ENCODE results near the gene ADAMTS2.

ADAMTS2 gene

DNA sequence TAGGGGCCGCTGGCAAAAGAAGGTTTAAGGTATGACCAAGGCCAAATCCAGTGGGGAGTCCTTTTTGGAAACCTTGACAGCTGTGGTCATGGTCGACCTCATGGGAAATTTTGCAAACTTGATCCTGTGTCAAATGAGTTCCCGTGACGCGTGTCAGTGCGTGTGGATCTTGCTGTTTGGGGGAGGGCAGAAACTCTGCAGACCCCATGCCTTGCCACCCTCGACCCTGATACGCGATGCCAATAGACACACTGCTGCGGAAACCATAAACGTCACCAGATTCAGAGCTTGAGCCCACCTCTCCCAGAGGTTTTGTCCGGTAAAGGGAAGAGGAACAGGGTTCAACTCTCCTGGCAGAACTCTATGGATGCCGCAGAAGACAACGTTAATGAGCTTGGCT lies 104.7 kb downstream of the ADAMTS2 start:
- H3K27ac ChIP-seq, result no peak overlapping the region
- TF ChIP-seq, protein P1, sequence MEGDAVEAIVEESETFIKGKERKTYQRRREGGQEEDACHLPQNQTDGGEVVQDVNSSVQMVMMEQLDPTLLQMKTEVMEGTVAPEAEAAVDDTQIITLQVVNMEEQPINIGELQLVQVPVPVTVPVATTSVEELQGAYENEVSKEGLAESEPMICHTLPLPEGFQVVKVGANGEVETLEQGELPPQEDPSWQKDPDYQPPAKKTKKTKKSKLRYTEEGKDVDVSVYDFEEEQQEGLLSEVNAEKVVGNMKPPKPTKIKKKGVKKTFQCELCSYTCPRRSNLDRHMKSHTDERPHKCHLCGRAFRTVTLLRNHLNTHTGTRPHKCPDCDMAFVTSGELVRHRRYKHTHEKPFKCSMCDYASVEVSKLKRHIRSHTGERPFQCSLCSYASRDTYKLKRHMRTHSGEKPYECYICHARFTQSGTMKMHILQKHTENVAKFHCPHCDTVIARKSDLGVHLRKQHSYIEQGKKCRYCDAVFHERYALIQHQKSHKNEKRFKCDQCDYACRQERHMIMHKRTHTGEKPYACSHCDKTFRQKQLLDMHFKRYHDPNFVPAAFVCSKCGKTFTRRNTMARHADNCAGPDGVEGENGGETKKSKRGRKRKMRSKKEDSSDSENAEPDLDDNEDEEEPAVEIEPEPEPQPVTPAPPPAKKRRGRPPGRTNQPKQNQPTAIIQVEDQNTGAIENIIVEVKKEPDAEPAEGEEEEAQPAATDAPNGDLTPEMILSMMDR (conservative IDR thresholded peaks at IDR 0.05), result no peak
- no peak for TF ChIP-seq ZFX (IDR thresholded peaks at IDR 0.05)

DNA sequence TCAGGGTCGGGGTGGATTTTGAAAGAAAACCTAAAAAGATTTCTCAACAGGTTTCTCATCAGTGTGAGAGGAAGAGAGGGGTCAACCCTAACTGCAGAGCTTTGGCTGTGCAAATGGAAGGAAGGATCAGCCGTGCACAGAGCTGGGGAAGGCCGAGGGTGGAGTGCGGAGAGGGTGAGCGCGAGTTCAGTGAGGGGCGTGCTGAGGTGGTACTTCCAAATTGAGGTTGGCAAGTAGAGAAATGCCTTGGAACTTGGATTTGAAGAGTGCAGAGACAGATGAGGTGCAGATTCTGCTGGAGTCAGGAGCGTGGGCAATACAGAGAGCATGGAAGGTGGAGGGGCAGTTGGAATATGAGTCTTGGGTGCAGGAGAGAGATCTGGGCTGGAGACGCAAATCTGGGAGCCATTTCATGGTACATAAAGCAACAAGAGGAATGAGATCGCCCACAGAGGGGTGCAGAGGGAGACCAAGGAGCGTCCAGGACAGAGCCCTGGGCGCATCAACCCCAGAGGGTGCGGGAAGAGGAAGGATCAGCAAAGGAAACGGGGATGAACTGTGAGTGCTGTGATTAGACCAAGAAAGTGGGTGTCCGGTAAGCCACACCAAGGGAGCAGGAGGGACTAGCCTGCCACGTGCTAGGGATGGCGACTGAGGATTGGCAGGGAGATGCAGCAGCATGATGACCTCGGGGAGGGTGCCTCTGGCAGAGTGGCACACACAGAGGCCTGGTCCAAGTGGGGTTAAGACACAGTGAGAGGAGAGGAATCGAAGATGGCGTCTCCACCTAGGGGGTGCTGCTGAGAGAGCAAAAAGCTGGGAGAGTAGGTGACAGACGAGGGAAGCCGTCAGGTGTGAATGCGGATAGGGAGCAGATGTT lies 105.8 kb downstream of the ADAMTS2 start:
- TF ChIP-seq ZFX (IDR thresholded peaks at IDR 0.05), result no peak

DNA sequence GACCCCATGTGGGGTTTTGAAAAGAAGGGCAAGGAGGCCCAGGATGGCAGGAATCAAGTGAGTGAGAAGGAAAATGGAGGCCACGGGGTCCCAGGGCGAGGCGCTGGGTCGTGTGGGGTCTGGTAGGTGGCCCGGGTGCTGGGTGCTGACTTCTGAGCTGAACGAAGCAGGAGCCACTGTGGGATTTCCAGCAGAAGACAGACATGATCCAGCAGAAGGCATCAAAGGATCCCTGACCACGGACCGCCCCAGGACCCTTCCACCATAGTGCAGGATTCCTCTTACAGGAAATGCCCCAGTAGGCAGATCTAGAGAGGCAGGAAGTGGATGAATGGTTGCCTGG lies 106.7 kb downstream of the ADAMTS2 start:
- H3K27ac ChIP-seq, result no peak overlapping the region
- no peak for TF ChIP-seq ZFX (IDR thresholded peaks at IDR 0.05)
- TF ChIP-seq, protein P1 (conservative IDR thresholded peaks at IDR 0.05), result no peak

More for the DNA sequence above, 105.8 kb downstream of the ADAMTS2 start:
- no peak overlapping the region for H3K27ac ChIP-seq

DNA sequence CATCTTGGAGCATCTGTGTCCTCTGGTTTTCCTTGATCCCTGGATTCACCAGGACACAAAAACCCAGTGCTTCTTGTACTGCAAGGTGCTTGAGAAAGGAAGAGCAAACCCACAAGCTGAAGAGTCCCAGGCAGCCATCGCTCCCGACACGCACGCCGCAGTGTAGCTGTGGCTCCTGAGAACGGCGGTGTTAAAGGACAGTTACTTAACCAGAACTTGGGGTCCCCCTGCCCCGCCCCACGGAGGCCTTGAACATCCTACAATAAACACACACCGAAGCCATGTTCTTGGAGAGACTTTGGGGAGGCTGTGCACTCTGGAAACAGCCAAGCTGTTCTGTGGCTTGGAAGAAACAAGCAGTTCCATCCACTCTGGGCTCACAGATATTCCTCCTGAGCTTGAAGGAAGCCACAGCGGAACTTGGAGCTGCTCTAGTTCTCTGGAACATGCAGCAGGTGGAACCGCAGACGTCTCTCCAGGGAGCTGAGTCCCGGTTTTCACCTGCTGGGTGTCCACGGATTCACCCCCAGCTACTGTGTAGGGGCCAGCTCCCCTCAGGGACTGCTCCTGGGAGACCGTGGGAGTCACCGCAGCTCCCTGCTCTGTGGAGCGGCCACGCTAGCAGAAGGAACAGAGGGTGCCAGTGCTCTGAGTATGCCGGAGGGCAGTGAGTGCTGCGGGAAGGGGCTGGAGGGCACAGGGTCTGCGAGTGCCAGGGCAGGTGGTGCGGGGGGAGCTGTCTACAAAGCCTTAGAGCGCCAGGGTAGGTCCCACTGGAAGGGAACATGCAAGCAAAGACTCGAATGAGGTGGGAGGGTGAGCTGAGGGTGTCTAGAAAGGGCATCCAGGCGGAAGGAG lies 107.3 kb downstream of the ADAMTS2 start:
- TF ChIP-seq ZFX (IDR thresholded peaks at IDR 0.05), result no peak
- TF ChIP-seq, protein P1 (conservative IDR thresholded peaks at IDR 0.05), result no peak
- no peak overlapping the region for H3K27ac ChIP-seq

DNA sequence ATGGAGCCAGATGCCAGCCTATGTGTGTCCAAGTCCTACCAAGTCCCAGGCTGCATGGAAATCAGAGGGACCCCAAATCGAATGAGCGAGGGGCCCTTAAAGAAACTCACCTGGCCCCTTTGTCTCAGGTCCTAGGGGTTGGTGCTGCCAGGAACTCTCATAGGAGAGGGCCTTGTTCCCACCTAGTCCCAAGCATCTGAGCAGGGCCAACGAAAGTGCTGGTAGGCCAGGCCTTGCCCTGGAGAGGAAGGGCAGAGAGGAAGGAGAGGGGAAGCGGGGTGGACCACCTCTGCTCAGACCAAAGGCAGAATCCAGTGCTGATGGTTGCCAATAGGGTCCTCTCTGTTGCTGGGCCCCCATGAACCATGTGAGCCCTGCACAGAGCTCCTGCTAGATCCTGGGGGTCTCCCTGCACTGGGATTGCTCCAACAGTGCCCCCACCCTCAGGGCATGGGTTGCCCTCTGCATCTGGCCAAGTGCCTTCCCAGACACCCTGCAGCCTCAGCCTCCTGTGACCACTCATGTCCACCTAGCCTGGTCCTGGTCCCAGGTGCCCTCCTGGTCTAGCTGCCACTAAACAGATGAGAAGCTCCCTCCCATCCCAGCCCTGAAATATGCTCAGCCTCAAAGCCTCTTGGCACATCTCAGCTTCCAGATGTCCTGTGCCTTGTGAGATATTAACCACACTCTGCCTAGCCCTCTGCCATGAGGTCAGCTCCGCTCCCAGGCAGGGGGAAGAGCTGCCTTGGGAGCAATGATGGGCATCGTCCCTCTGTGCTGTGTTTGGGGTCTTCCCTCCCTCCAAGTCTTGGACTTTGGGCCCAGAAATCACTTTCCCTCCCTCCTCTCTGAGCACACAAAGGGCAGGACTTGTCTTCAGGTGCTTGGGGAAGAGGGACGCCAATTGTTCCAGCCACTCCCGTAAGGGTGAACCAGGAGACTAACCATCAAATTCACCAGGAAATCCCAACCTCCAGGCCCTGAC lies 109.6 kb downstream of the ADAMTS2 start:
- TF ChIP-seq, protein P1 (conservative IDR thresholded peaks at IDR 0.05), result no peak
- no peak for TF ChIP-seq ZFX (IDR thresholded peaks at IDR 0.05)

DNA sequence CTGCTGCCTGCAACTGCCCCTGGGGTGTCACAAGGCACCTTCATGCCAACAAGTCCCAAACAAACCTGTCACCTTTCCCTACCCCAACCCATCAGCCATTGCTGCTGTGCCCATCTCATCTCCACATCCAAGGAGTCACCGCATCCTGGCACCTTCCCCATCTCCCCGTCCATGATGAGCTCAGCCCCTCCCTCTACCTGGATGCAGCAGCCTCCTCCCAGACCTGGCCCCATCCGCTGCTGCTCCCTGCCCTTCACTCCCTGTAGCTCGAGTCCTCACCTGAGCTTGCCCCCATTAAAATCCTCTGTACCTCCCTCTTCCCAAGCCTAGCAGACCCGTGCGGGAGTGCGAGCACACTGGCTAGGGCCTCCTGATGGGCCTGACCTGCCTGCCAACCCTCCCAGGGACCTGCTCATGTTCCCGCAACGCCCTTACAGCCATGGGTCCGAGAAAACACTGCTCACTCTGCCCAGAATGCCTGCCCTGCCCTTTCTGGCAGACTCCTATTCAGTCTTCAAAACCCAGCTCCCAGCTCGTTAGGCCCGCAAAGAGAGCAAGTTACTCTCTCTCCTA lies 110.6 kb downstream of the ADAMTS2 start:
- no peak overlapping the region for H3K27ac ChIP-seq
- TF ChIP-seq, protein P1 (conservative IDR thresholded peaks at IDR 0.05), result no peak
- no peak for TF ChIP-seq ZFX (IDR thresholded peaks at IDR 0.05)

More for the DNA sequence above, 109.6 kb downstream of the ADAMTS2 start:
- no peak overlapping the region for H3K27ac ChIP-seq
